Measurements from ENCODE around the gene KCNIP4.

KCNIP4 gene

GRCh38 chr4:21195682-21196081, 752.9 kb downstream of the KCNIP4 start:
- H3K27ac ChIP-seq = no peak overlapping the region

GRCh38 chr4:21192367-21192766, 756.2 kb downstream of the KCNIP4 start:
- H3K79me2 ChIP-seq (ENCODE audit: insufficient read depth, low read depth) = no peaks in the 10 kb centered on the region
- no peak overlapping the region for H3K27ac ChIP-seq
- H3K4me3 ChIP-seq (IDR thresholded peaks at IDR 0.05; ENCODE audit: insufficient read depth, low read depth, low read length) = no peak overlapping the region
- no peak for TF ChIP-seq CTCF (conservative IDR thresholded peaks at IDR 0.05; ENCODE audit: low read depth, low read length)
- no peaks in the 10 kb centered on the region for H3K4me1 ChIP-seq (ENCODE audit: low read depth, poor library complexity, severe bottlenecking)
- H2AFZ ChIP-seq (ENCODE audit: low read depth) = no peak overlapping the region
- no peak overlapping the region for H3K4me2 ChIP-seq
- no peaks in the 10 kb centered on the region for H3K36me3 ChIP-seq (ENCODE audit: insufficient read depth)
- no peaks in the 10 kb centered on the region for H4K20me1 ChIP-seq (ENCODE audit: insufficient read depth)
- H3K27me3 ChIP-seq (ENCODE audit: insufficient read depth, low read depth) = no peaks in the 10 kb centered on the region
- H3K9ac ChIP-seq = no peak overlapping the region

More at GRCh38 chr4:21195682-21196081, 752.9 kb downstream of the KCNIP4 start:
- Histone ChIP-seq H3K4me1 (ENCODE audit: low read depth, poor library complexity, severe bottlenecking) (no peaks in the 10 kb centered on the region), H3K4me2 (no peak overlapping the region), H3K27me3 (ENCODE audit: insufficient read depth, low read depth) (no peaks in the 10 kb centered on the region), H3K79me2 (ENCODE audit: insufficient read depth, low read depth) (no peaks in the 10 kb centered on the region), H3K4me3 (IDR thresholded peaks at IDR 0.05; ENCODE audit: insufficient read depth, low read depth, low read length) (no peak overlapping the region), H2AFZ (ENCODE audit: low read depth) (no peak overlapping the region), H4K20me1 (ENCODE audit: insufficient read depth) (no peaks in the 10 kb centered on the region), H3K36me3 (ENCODE audit: insufficient read depth) (no peaks in the 10 kb centered on the region), H3K9ac (no peak overlapping the region)
- TF ChIP-seq CTCF (conservative IDR thresholded peaks at IDR 0.05; ENCODE audit: low read depth, low read length) = no peak

GRCh38 chr4:21191317-21191716, 757.3 kb downstream of the KCNIP4 start:
- H3K4me3 ChIP-seq (IDR thresholded peaks at IDR 0.05; ENCODE audit: insufficient read depth, low read depth, low read length) = no peak overlapping the region
- H3K9ac ChIP-seq = no peak overlapping the region
- no peaks in the 10 kb centered on the region for H3K4me1 ChIP-seq (ENCODE audit: low read depth, poor library complexity, severe bottlenecking)
- no peak for TF ChIP-seq CTCF (conservative IDR thresholded peaks at IDR 0.05; ENCODE audit: low read depth, low read length)
- no peak overlapping the region for H3K4me2 ChIP-seq
- no peak overlapping the region for H3K27ac ChIP-seq
- H3K79me2 ChIP-seq (ENCODE audit: insufficient read depth, low read depth) = no peaks in the 10 kb centered on the region
- no peaks in the 10 kb centered on the region for H3K27me3 ChIP-seq (ENCODE audit: insufficient read depth, low read depth)
- no peak overlapping the region for H2AFZ ChIP-seq (ENCODE audit: low read depth)
- no peaks in the 10 kb centered on the region for H3K36me3 ChIP-seq (ENCODE audit: insufficient read depth)
- H4K20me1 ChIP-seq (ENCODE audit: insufficient read depth) = no peaks in the 10 kb centered on the region

GRCh38 chr4:21184788-21185187, 763.8 kb downstream of the KCNIP4 start:
- Histone ChIP-seq H4K20me1 (ENCODE audit: insufficient read depth) (no peaks in the 10 kb centered on the region), H3K36me3 (ENCODE audit: insufficient read depth) (no peaks in the 10 kb centered on the region), H3K27ac (no peak overlapping the region), H3K9ac (no peak overlapping the region), H3K79me2 (ENCODE audit: insufficient read depth, low read depth) (no peaks in the 10 kb centered on the region), H3K4me1 (ENCODE audit: low read depth, poor library complexity, severe bottlenecking) (no peaks in the 10 kb centered on the region), H2AFZ (ENCODE audit: low read depth) (no peak overlapping the region), H3K27me3 (ENCODE audit: insufficient read depth, low read depth) (no peaks in the 10 kb centered on the region), H3K4me3 (IDR thresholded peaks at IDR 0.05; ENCODE audit: insufficient read depth, low read depth, low read length) (no peak overlapping the region), H3K4me2 (no peak overlapping the region)
- no peak for TF ChIP-seq CTCF (conservative IDR thresholded peaks at IDR 0.05; ENCODE audit: low read depth, low read length)

All from KMS-11 (cell line).